Esophagus squamous epithelium (tissue), 5 donors: Measurements from ENCODE around the gene LRRC45. TPM values are rescaled to one million over a fixed set of nuclear protein-coding genes. Genes with fewer than 3 reads are reported as not detected.

Source experiments
- DNase-seq: peaks from one replicate; lab custom pipeline; 2025; lab: John Stamatoyannopoulos, UW
- H3K27ac ChIP-seq, 4 donors: fragments of 200-600 bp; sonication (generic); one replicate each; pipeline ENCODE4 v1.5.1; 2016 to 2019; ENCODE audit warnings: mild to moderate bottlenecking in 1 of 4
- H3K27me3 ChIP-seq, 4 donors: fragments of 200-600 bp; sonication (generic); 1 replicate in 3 of 4; 2 replicates in 1 of 4; pipeline versions ENCODE4 v1.5.1 to v1.6.0; 2017 to 2021; ENCODE audit warnings: antibody characterized with exemption in 1 of 4
- H3K36me3 ChIP-seq, 3 donors: fragments of 200-600 bp; sonication (generic); one replicate each; pipeline ENCODE4 v1.5.1; 2016 to 2019
- H3K4me1 ChIP-seq, 3 donors: fragments of 200-600 bp; sonication (generic); one replicate each; pipeline ENCODE4 v1.5.1; 2017 to 2019
- H3K4me3 ChIP-seq, 4 donors: fragments of 200-600 bp; sonication (generic); 1 replicate in 3 of 4; 2 replicates in 1 of 4; pipeline ENCODE4 v1.5.1; 2016 to 2019; ENCODE audit warnings: mild to moderate bottlenecking in 2 of 4, moderate library complexity in 1 of 4
- H3K9me3 ChIP-seq, 3 donors: fragments of 200-600 bp; sonication (generic); one replicate each; pipeline ENCODE4 v1.5.1; 2016 to 2019
- POLR2A ChIP-seq, 4 donors: fragments of 450-650 bp; IDR thresholded peaks; one replicate each; pipeline ENCODE4 v1.6.1; 2017; ENCODE audit warnings: antibody characterized with exemption in 4 of 4, mild to moderate bottlenecking in 4 of 4, moderate library complexity in 3 of 4
- WGBS, 2 donors: methylation state at CpG; one replicate each; pipeline ENCODE4 v1.1.5; 2018; 5-methylcytosine and 5-hydroxymethylcytosine counted together
- intact Hi-C: fragments of 100-400 bp; cut with DNase I; formaldehyde crosslinking; loops from one replicate; pipeline ENCODE4 v1.15.0; 2022
- total RNA-seq, 4 donors: library from RNA; depleted of rRNA; stranded (reverse); fragments of >200 nt; gene quantifications; one replicate each; pipeline ENCODE4 v1.1.0, GENCODE V29; 2016
- TF ChIP-seq, protein P1 (sequence below), 6 experiments: fragments of 450-650 bp in 4 of 6; fragments of 200-600 bp in 2 of 6; sonication (generic) in 2 of 6; IDR thresholded peaks; one replicate each; pipeline ENCODE4 v1.5.1; 2016 to 2019; ENCODE audit warnings: antibody characterized with exemption in 6 of 6, mild to moderate bottlenecking in 4 of 6, moderate library complexity in 4 of 6
- donor health status: DM: yes; HTN: yes; CAD: no.

LRRC45 gene
- total RNA-seq, 4 donors from 2014 or later: 9.7 to 21.2 (median 18.3) TPM

DNA sequence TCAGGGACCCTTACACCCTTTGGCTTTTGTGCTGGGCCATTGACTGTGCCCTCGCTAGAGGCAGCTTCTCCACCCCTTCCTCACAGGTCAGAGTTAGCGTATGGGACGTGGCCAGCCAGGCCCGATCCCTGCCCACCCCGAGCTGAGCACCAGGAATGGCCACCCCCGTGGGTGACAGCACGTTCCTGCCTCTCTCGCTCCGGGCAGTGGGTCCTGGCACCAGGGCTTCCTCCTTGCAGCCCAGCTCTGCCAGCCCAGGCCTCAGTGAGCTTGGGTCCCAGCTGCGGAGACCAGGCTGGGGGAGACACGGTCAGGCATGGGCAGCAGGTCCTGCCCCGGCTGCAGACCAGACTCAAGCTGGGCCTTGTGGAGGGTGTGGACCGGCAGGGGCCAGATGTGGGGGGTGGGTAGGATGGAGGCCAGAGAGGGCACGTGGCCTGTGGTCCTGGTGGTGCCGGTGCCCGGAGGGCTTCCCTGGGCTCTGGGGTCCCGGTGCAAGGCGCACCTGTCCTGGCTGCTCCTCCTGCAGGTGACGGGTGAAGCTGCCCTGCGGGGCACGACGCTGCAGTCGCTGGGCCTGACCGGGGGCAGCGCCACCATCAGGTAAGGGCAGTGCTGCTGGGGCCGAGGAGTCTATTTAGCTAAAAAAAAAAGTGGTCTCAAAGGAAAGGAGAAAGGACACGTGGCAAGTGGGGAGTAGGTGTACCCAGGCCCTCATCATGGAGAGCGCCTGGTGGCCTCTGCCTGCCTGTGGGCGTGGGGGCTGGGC is 27.5 kb upstream of the LRRC45 start:
- H3K27me3 ChIP-seq: no peaks in the 10 kb centered on the region
- WGBS, 2 donors: 96 to 98% methylated on average over 4 to 15 of the region's 29 CpGs
- no peak overlapping the region for H3K4me3 ChIP-seq
- peaks cover 19 to 48% (median 22%) of the 10 kb centered on the region in 3 donors for H3K4me1 ChIP-seq
- TF ChIP-seq POLR2A (IDR thresholded peaks at IDR 0.05): no peak
- TF ChIP-seq, protein P1, sequence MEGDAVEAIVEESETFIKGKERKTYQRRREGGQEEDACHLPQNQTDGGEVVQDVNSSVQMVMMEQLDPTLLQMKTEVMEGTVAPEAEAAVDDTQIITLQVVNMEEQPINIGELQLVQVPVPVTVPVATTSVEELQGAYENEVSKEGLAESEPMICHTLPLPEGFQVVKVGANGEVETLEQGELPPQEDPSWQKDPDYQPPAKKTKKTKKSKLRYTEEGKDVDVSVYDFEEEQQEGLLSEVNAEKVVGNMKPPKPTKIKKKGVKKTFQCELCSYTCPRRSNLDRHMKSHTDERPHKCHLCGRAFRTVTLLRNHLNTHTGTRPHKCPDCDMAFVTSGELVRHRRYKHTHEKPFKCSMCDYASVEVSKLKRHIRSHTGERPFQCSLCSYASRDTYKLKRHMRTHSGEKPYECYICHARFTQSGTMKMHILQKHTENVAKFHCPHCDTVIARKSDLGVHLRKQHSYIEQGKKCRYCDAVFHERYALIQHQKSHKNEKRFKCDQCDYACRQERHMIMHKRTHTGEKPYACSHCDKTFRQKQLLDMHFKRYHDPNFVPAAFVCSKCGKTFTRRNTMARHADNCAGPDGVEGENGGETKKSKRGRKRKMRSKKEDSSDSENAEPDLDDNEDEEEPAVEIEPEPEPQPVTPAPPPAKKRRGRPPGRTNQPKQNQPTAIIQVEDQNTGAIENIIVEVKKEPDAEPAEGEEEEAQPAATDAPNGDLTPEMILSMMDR (IDR thresholded peaks at IDR 0.05): no peak
- intact Hi-C loops: no loop called here
- DNase-seq: no peak
- peaks cover 0 to 41% (median 0%) of the 10 kb centered on the region in 3 donors for H3K36me3 ChIP-seq
- no peak overlapping the region for H3K27ac ChIP-seq
- H3K9me3 ChIP-seq: no peaks in the 10 kb centered on the region

DNA sequence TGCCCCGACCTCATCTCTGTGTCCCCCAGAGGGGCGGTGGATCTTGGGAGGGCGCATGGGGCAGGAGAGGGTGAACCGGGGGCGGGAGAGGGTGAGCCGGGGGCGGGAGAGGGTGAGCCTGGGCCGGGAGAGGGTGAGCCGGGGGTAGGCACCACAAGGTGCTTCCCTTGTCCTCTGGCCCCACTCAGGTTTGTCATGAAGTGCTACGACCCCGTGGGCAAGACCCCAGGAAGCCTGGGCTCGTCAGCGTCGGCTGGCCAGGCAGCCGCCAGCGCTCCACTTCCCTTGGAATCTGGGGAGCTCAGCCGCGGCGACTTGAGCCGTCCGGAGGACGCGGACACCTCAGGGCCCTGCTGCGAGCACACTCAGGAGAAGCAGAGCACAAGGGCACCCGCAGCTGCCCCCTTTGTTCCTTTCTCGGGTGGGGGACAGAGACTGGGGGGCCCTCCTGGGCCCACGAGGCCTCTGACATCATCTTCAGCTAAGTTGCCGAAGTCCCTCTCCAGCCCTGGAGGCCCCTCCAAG is 26.8 kb upstream of the LRRC45 start:
- Histone ChIP-seq H3K27ac (no peak overlapping the region), H3K9me3 (no peaks in the 10 kb centered on the region), H3K27me3 (no peaks in the 10 kb centered on the region), H3K36me3 (peaks cover 0 to 41% (median 0%) of the 10 kb centered on the region in 3 donors), H3K4me1 (peaks cover 16 to 48% (median 17%) of the 10 kb centered on the region in 3 donors), H3K4me3 (no peak overlapping the region)
- no peak for DNase-seq
- intact Hi-C loops: no loop called here
- no peak for TF ChIP-seq POLR2A (IDR thresholded peaks at IDR 0.05)
- TF ChIP-seq, protein P1 (IDR thresholded peaks at IDR 0.05): no peak
- WGBS, 2 donors: 60 to 85% methylated on average over 1 to 5 of the region's 28 CpGs

DNA sequence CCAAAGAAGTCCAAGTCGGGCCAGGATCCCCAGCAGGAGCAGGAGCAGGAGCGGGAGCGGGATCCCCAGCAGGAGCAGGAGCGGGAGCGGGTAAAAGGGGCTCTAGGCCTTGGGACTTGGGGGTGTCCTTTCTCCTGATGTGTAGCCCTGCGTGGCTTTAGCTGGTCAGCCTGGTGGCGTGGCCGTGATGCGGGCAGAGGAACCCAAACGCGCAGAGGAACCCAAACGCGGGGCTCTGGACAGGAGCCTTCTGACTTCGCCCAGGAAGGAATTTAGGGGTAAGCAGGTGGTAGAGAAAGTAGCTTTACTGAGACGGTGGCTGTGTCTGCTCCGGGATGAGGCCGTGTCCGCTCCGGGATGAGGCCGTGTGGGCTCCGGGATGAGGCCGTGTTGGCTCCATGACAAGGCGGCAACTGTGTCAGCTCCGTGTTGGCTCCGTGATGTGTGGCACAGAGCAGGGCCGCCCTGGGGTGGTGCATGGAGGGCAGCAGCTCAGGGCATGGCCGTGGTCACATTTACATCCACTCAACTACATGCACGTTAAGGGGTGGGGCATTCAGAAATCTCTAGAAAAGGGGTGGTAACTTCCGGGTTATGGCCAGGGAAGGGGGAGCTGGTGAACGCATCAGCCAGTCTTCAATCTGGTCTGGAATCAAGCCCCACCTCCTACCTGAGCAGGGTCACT is 26.2 kb upstream of the LRRC45 start:
- H3K27ac ChIP-seq: no peak overlapping the region
- no peaks in the 10 kb centered on the region for H3K27me3 ChIP-seq
- H3K9me3 ChIP-seq: no peaks in the 10 kb centered on the region
- intact Hi-C loops: no loop called here
- peaks cover 11 to 42% (median 12%) of the 10 kb centered on the region in 3 donors for H3K4me1 ChIP-seq
- DNase-seq: no peak
- TF ChIP-seq, protein P1 (IDR thresholded peaks at IDR 0.05): no peak
- no peak for TF ChIP-seq POLR2A (IDR thresholded peaks at IDR 0.05)
- H3K36me3 ChIP-seq: peaks cover 0 to 41% (median 0%) of the 10 kb centered on the region in 3 donors
- H3K4me3 ChIP-seq: no peak overlapping the region
- WGBS, 2 donors: 95 to 98% methylated on average over 5 to 15 of the region's 30 CpGs

DNA sequence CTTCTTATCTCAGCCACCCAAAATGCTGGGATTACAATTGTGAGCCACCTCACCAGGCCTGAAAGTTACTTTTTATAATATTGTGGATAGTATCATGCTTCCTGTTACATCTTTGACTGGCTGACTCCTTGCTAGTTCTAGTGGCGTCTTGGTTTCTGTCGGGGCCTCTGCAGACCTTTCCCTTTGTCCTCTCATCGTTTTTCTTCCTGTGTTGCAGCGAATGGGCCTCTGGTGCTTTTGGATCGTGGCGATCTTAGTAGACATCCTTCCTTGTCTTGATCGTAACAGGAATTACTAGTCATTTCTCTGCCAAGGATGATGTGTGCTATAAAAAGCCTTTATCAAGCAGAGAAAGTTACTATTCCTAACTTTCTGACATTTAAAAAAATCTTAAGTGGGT is 24.9 kb upstream of the LRRC45 start:
- Histone ChIP-seq H3K27ac (no peak overlapping the region), H3K4me1 (peaks cover 1 to 33% (median 3%) of the 10 kb centered on the region in 3 donors), H3K27me3 (no peaks in the 10 kb centered on the region), H3K4me3 (no peak overlapping the region), H3K9me3 (no peaks in the 10 kb centered on the region), H3K36me3 (peaks cover 0 to 41% (median 0%) of the 10 kb centered on the region in 3 donors)
- 82 to 85% methylated on average over 7 of the region's 7 CpGs for WGBS, 2 donors
- TF ChIP-seq POLR2A (IDR thresholded peaks at IDR 0.05): no peak
- TF ChIP-seq, protein P1 (IDR thresholded peaks at IDR 0.05): no peak
- intact Hi-C loops: no loop called here
- DNase-seq: no peak
